HG03354 (cell line): ENCODE data around the gene RAB1A.
A peak's percentile ranks its signal among the peaks of the same experiment; 100 is the strongest.

Experiments
- ATAC-seq: cut with Tn5 transposase; IDR thresholded peaks from one replicate; pipeline ENCODE4 v1.9.1; 2021; ENCODE audit warnings: mild to moderate bottlenecking; ENCODE audit not compliant: unreplicated experiment, poor library complexity, severe bottlenecking

Gene RAB1A

GRCh38 chr2:65098741-65099140 lies 31.2 kb downstream of the RAB1A start:
- ATAC-seq, result no peak

- ATAC-seq, result no peak
Measured at GRCh38 chr2:65097844-65098243, 32.1 kb downstream of the RAB1A start.

- ATAC-seq, result no peak
Measured at GRCh38 chr2:65096948-65097347, 33.0 kb downstream of the RAB1A start.

GRCh38 chr2:65093211-65093610 lies 36.7 kb downstream of the RAB1A start:
- no peak for ATAC-seq

- ATAC-seq, result no peak
Measured at GRCh38 chr2:65092791-65093190, 37.1 kb downstream of the RAB1A start.

- no peak for ATAC-seq
Measured at GRCh38 chr2:65085148-65085547, 44.8 kb downstream of the RAB1A start.

- no peak for ATAC-seq
Measured at GRCh38 chr2:65081232-65081685, 48.6 kb downstream of the RAB1A start.

DNA sequence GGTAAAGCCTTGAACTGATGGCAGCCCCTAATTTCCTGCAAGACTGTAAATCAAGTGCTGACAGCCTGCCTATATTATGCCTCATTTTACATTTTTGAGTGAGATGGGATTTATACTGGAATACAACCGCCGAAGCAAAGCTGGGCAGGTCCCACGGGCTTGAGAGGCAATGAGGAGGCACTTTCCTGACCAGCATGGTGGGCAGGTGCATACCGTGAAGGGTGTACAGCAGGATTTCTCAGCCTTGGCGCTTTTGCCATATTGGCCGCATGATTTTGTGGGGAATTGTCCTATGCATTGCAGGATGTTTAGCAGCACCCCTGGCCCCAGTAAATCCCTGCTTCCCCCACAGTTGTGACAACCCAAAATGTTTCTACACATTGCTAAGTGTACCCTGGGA lies 50.9 kb downstream of the RAB1A start:
- ATAC-seq, result no peak

DNA sequence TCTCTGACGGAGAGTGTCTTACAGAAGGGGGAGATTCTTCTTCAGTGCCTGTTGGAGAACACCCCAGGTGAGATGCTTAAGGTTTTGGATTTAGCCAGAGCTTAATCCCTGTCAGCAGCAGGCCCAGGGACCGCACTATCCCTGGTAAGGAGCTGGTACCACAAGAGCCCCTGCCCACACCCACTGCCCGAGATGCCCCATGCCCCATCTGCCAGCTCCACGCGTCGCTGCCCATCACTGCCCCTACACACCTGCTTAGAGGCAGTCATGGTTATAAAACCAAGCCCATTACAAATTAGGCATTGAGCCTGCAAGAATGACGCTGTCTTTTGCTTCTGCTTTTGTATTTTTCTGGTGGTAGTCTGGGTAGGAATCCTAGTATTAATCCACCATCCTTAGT lies 52.0 kb downstream of the RAB1A start:
- ATAC-seq, result no peak

- no peak for ATAC-seq
Measured at GRCh38 chr2:65076345-65076710, 53.6 kb downstream of the RAB1A start.

- ATAC-seq, result no peak
Measured at GRCh38 chr2:65075605-65076344, 54.1 kb downstream of the RAB1A start.

- no peak for ATAC-seq
Measured at GRCh38 chr2:65075176-65075575, 54.7 kb downstream of the RAB1A start.

DNA sequence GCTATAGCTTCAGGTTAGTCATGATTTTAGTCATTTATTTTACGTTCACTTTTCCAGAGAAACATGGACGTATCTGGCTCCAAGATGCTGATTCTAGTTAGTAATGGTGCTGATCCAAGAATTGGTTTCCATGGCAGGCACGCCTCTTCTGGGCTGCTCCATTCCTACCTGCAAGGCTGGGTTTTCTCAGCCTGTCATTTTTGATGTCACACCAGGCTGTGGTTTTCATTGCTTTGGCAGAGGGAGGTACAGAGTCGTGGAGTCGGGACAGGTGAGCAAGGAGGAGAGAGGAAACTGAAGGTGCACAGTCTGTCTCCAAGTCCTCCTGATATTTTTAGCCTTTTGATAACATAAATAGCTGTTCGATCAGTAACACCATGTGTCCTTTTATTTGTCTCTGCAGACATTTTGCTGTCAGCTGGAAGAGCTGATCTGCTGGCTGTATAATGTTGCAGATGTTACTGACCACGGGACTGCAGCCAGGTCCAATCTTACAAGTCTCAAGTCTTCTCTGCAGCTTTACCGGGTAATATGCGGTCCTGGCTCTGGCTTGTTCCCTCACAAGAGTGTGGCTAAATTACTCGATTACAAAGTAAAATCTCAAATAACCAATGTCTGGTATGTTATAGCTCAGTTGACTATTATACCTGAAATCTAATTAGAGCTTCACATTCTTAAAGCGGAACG lies 55.9 kb downstream of the RAB1A start:
- no peak for ATAC-seq

DNA sequence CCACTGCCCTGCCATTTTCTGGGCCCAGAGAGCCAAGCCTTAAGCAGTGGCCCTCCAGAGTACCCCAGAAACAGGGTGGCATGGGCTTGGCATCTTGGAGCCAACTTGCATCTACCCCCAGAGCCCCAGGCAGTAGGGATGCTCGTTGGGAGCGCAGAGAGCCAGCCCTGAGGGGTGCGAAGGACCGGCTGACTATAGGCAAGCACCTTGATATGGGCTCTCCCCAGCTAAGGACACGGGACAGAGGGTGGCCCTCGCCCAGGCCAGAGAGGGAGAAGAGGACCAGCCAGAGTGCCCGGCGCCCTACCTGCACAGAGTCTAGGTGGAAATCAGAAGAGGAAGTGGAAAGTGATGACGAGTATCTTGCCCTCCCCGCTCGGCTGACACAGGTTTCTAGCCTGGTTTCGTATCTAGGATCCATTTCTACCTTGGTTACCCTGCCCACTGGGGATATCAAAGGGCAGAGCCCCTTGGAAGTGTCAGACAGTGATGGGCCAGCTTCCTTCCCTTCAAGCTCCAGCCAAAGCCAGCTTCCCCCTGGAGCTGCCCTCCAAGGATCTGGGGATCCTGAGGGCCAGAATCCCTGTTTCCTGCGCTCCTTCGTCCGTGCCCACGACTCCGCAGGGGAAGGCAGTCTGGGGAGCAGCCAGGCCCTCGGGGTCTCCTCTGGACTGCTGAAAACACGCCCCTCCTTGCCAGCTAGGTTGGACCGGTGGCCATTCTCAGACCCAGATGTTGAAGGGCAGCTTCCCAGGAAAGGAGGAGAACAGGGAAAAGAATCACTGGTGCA lies 57.5 kb downstream of the RAB1A start:
- ATAC-seq, result peak; percentile 70

DNA sequence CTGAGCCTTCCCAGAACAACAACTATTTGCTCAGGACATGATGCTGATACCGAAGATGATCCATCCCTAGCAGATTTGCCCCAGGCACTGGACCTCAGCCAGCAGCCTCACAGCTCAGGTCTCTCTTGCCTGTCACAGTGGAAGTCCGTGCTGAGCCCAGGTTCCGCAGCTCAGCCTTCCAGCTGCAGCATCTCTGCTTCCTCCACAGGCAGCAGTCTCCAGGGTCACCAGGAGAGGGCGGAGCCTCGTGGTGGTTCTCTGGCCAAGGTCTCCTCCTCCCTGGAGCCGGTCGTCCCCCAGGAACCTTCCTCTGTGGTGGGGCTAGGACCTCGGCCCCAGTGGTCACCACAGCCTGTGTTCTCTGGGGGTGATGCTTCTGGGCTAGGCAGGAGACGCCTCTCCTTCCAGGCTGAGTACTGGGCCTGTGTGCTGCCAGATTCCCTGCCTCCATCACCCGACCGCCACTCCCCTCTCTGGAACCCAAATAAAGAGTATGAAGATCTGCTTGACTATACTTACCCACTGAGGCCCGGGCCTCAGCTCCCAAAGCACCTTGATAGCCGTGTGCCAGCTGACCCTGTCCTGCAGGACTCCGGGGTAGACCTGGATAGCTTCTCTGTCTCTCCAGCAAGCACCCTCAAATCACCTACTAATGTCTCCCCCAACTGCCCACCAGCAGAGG lies 58.3 kb downstream of the RAB1A start:
- no peak for ATAC-seq

DNA sequence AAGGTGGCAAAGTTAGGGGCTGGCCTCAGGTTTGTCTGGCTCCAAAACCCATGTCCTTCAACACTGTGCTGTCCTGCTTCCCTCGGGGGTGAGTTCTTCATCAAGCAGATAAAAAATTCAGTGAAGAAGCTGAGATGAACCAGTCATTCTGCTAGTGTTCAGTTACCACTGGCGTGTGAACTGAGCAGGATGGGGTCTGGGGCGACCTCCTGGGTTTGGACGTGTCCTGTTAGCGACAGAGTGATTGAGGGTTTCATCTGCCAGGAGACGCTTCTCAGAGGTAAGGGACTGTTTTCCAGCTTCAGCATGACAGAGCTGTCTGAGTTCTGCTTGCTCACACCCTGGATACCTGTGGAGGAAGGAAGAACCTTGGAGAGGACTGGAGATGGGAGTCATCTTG lies 59.0 kb downstream of the RAB1A start:
- ATAC-seq, result no peak

DNA sequence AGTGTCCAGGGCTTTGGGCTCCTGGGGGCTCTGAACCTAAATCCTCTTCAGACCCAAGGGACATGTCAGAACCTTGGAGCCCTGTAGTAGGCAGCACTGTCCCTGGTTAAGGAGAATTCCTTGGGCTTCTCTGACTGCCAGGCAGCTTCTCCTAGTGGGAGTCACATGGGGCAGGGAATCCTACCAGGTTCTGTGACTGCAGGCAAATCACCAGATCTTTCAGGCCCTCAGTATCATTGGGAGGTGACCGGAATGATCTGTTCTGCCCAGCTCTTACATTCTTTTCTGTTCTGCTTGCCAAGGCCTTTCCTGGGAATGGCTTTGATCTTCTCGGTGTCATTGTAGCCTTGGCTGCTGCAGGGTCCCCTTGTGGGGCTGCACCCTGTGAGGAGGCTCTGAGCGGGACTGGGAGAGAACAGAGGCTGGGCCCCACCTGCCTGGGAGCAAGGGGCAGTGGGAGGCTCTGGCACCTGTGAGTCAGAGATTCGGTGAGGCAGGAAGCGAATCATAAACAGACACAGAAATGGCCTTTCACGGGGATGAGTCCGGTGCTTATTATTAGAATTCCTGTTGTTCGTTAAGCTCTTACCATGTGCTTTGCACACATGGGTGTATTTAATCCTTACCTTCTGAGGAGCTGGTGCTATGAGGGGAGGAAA lies 59.6 kb downstream of the RAB1A start:
- ATAC-seq, result no peak

- ATAC-seq, result no peak
Measured at GRCh38 chr2:65069439-65069824, 60.5 kb downstream of the RAB1A start.

GRCh38 chr2:65067806-65068553 lies 61.9 kb downstream of the RAB1A start:
- no peak for ATAC-seq
